HG03039 (cell line): ENCODE data around the gene LMAN1L.

Experiments
- ATAC-seq: cut with Tn5 transposase; IDR thresholded peaks from one replicate; pipeline ENCODE4 v1.9.1; 2021; ENCODE audit warnings: mild to moderate bottlenecking, moderate library complexity; ENCODE audit not compliant: unreplicated experiment

LMAN1L gene

GRCh38 chr15:74815121-74815934 lies 2.7 kb downstream of the LMAN1L start:
- no peak for ATAC-seq

DNA sequence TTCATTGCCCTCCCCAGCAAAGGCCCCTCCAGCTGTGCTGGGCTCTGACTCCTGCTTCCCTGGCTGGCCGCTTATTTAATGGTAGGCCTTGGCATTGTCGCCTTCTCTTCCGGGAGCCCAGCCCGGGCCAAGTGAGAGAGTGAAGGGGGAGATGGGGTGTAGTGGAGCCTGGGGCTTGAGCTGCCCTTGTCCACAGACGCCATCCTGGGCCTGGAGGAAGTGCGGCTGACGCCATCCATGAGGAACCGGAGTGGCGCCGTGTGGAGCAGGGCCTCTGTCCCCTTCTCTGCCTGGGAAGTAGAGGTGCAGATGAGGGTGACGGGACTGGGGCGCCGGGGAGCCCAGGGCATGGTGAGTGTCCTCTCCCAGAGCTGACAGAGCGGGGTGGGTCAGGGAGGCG lies 3.3 kb downstream of the LMAN1L start:
- ATAC-seq, result no peak

GRCh38 chr15:74816624-74817369 lies 4.2 kb downstream of the LMAN1L start:
- no peak for ATAC-seq

DNA sequence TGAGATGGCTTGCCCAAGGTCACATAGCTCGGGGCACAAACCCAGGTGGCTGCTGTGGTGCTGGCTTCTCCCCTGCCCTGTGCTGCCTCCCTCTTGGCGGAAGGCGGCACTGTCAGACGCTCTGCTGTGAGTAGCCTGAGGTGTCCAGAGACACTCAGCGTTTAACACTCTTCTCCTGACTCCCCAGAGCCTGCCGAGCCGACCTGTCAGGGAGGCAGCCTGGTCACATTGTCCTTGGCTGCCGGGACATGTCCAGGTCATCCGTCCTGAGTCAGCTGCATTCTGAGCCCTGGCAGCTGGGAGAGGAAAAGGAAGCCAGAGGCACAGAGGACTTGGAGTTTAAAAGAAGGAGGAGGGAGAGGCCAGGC lies 4.7 kb downstream of the LMAN1L start:
- ATAC-seq, result no peak

- no peak for ATAC-seq
These were observed 7.4 kb downstream of the LMAN1L start for GRCh38 chr15:74820056-74820455.

- no peak for ATAC-seq
These were observed 8.6 kb downstream of the LMAN1L start for GRCh38 chr15:74821091-74821789.

DNA sequence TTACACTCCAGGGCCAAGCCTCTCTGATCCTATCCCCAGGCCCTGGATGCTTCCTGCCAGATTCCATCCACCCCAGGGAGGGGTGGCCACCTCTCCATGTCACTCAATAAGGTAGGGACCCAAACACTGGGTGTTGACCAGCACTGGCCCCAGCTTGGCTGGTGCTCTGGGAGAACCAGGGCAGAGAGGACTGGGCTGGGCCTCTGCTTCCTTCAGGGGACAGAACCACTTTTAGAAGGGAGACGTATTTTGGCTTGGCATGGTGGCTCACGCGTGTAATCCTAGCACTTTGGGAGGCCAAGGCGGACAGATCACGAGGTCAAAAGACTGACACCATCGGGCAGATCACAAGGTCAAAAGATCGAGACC lies 9.1 kb downstream of the LMAN1L start:
- ATAC-seq, result no peak

- no peak for ATAC-seq
These were observed 9.6 kb downstream of the LMAN1L start for GRCh38 chr15:74822233-74822632.

- ATAC-seq, result no peak
These were observed 10.7 kb downstream of the LMAN1L start for GRCh38 chr15:74823324-74823723.

DNA sequence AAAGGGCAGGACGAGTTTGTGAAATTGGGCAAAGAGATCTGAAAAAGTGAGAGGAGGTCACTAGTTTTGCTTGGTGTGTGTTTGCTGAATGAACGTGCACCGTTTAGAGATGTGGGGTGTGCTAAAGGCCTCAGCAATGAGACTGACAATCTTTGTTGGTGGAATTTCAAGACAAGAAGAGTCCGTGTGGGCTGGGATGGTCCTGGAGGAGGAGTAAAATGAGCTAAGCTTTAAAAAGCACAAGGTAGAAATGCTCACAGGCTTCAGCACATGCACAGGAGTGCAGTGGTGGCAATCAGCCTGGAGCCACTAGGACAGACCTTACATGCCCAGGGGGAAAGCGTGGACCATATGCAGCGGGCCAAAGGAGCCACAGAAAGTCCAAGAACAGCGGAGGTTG lies 12.3 kb downstream of the LMAN1L start:
- no peak for ATAC-seq

DNA sequence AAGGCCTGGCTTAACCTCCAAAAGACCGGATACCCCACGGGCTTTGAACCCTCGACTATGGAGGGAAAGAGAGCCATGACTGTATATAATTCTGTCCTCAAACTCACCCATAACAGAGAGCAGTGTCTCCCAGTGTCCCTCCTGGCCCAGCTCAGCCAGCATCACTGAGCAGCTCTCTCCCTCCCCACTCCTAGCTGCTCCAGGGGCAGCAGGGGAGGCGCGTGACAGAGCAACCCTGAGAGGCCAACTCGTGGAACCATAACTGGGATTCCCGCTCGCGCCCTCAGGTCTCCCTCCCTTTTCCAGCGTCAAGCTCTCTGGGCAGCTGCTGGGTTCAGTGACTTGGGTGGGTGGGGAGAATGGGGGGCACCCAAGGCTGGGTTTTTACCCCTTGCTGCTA lies 13.2 kb downstream of the LMAN1L start:
- no peak for ATAC-seq

DNA sequence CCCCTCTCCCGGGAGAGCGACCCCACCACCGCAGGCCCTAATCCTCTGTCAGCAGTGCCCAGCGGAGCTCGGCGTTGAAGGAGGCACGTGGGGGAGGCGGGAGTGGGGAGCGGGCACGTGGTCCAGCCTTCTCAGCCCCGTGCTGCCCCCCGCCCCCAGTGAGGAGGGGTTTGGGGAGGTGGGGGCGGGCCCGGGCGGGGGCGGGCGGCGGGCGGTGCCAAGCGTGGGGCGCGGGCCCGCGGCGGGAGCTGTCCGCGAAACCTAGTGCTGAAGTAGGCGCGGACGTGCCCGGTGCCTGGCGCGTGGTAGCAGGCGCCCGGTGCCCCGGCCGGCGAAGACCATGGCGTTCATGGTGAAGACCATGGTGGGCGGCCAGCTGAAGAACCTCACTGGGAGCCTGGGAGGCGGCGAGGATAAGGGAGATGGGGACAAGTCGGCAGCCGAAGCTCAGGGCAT lies 13.8 kb downstream of the LMAN1L start, which contains the start of gene CPLX3:
Gene CPLX3, plus strand, starts transcription at position 264 of the 456 bp plus-strand sequence. Its CDS starts 77 bp downstream, at position 341.
- ATAC-seq, result no peak

GRCh38 chr15:74826921-74827320 lies 14.3 kb downstream of the LMAN1L start:
- no peak for ATAC-seq

- ATAC-seq, result no peak
These were observed 15.0 kb downstream of the LMAN1L start for GRCh38 chr15:74827614-74828013.

DNA sequence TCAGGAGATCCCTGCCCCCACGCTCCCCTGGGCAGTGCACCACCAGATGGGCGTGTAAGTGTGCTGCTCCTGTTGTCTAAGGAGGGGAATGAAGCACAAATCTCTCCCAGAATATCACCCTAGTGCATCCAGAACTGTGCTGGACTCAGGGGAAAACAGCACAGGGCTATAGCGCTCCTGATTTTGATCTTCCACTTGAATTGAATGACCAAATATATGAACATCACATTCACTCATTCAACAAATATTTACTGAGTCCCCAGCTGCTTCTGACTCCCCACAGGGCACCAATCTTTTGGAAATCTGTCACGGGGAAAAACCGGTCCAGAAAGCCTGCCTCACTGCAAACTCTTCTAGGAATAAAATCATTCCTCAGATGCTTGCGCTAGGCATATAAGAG lies 16.2 kb downstream of the LMAN1L start:
- no peak for ATAC-seq

DNA sequence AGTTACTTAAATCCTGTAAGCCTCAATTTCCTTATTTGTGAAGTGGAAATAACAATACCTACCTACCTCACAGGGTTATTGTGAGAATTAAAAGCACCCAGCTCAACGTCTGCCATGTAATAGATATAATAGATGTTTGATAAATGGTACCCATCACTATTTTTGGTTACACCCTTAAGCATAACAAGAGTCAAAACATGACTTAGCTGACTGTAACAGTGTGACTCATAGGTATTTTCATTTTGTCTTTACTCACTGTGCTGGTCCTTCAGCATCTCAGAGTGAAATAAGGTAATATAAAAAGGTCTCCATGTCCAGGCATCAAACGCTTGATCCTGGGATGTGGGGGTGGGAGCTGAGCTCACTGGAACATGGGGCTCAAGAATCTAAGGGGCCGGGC lies 16.9 kb downstream of the LMAN1L start:
- ATAC-seq, result no peak

GRCh38 chr15:74829991-74830390 lies 17.4 kb downstream of the LMAN1L start:
- ATAC-seq, result no peak

DNA sequence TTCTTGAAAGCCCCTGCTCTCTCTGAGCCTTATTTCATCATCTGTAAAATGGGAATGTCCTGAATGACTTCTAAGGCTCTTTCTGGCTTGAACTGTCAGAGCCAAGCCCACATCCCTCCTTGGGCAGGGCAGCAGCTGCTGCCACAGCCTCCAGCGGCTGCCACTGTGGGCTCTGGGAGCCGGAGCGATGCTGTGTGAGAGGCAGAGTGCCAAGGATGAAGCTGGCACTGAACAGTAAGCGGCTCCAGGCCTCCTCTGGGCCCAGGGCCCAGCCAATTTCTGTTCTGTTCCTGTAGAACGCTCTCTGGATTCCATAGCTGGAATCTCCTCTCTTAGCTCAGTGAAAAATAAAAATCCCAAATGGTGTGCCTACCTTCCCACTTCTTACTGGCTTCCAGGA lies 18.2 kb downstream of the LMAN1L start:
- no peak for ATAC-seq

DNA sequence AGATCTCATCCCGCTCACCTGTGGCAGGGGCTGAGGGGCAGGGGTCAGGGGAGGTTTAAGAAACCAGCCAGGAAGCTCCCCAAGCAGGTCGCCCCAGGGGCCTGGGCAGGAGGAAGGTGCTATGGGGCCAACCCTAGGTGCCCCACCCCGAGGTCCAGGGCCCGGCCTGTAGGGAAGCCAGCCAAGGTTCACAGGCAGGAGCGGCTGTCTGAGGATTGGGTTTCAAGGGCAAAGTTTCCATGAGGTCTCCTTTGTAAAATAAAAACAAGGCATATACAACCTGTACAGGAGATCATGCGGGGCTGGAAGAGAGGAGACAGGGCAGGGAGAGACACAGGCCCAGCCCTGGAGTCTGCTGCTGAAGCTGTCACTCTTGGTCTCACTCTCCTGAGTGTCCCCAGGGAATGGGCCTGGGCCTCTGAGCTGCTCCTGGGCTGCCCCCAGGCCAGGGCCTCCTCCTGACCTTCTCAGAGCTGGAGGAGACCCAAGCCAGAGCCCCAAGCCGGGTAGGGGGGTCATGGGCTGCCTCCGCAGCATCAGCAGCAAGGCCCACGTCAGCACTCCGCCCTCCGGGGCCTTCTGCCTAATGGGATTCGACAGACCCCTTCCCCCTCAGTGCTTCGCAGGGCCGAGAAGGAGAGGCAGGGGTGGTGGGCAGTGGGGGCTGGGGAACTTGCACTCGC lies 19.3 kb downstream of the LMAN1L start:
- ATAC-seq, result no peak

DNA sequence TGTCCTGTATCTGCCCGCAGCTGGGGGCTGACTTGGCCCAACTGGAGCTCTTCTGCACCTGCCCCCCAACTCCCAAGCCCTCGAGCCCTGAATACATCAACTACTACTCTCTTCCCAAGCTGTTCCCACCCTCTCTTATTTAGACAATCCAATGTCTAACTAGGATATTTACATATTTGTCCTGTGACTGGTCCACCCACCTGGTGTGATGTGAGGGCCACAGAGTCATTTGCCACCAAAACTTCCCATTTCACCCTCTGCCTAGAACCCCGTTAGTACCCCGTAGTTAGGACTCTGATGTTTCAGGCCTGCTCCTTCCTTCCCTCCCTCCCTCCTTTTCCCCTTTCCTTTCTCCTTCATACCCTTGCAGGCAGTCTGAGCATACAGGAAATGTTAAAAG lies 20.2 kb downstream of the LMAN1L start:
- no peak for ATAC-seq
